Thyroid gland (tissue), 4 donors: ENCODE results near the gene ZNF438. TPM values are rescaled to one million over a fixed set of nuclear protein-coding genes. Genes with fewer than 3 reads are reported as not detected.
A peak's percentile ranks its signal among the peaks of the same experiment; 100 is the strongest.

Experiments
- DNase-seq, 2 donors: peaks; one replicate each; pipeline ENCODE4 v3.0.0-alpha.2; 2019
- H3K27ac ChIP-seq, 3 donors: fragments of 200-600 bp; sonication (generic); 1 replicate in 2 of 3; 2 replicates in 1 of 3; pipeline ENCODE4 v1.5.1; 2016 to 2019; ENCODE audit warnings: mild to moderate bottlenecking in 1 of 3, moderate library complexity in 1 of 3
- H3K27me3 ChIP-seq: fragments of 200-600 bp; sonication (generic); one replicate; pipeline ENCODE4 v1.5.1; 2019
- H3K36me3 ChIP-seq, 2 donors: fragments of 200-600 bp; sonication (generic); one replicate each; pipeline ENCODE4 v1.5.1; 2016 to 2019
- H3K4me1 ChIP-seq, 2 donors: fragments of 200-600 bp; sonication (generic); one replicate each; pipeline ENCODE4 v1.5.1; 2017 to 2019
- H3K4me3 ChIP-seq, 3 donors: fragments of 200-600 bp; sonication (generic); replicated peaks in 1 of 3; 1 replicate in 2 of 3; 2 replicates in 1 of 3; pipeline ENCODE4 v1.5.1; 2016; ENCODE audit warnings: mild to moderate bottlenecking in 1 of 3
- H3K9me3 ChIP-seq: fragments of 200-600 bp; sonication (generic); one replicate; pipeline ENCODE4 v1.5.1; 2017
- CTCF ChIP-seq, 6 experiments: fragments of 200-600 bp in 3 of 6; fragments of 450-650 bp in 3 of 6; sonication (generic) in 3 of 6; IDR thresholded peaks; one replicate each; pipeline ENCODE4 v1.5.1; 2016 to 2019; ENCODE audit warnings: antibody characterized with exemption in 6 of 6, mild to moderate bottlenecking in 2 of 6, inconsistent platforms in 1 of 6, moderate library complexity in 1 of 6
- POLR2A ChIP-seq, 2 donors: fragments of 450-650 bp; IDR thresholded peaks; one replicate each; pipeline ENCODE4 v1.6.1; 2017; ENCODE audit warnings: antibody characterized with exemption in 2 of 2, mild to moderate bottlenecking in 2 of 2, moderate library complexity in 1 of 2
- WGBS, 2 donors: methylation state at CpG; one replicate each; pipeline ENCODE4 v1.1.5; 2017; 5-methylcytosine and 5-hydroxymethylcytosine counted together
- intact Hi-C: fragments of 100-400 bp; cut with DNase I; formaldehyde crosslinking; loops from one replicate; pipeline ENCODE4 v1.15.1; 2023
- total RNA-seq, 4 donors: library from RNA; depleted of rRNA; stranded (reverse); fragments of >200 nt; gene quantifications; one replicate each; pipeline ENCODE4 v1.2.3, GENCODE V29; 2016

Gene ZNF438
- 10 to 100 TPM; 19.2 to 21.8 (median 20.3) TPM for total RNA-seq

- Histone ChIP-seq H3K36me3 (no peaks in the 10 kb centered on the region), H3K4me1 (peaks cover 27 to 44% of the 10 kb centered on the region in 2 donors), H3K4me3 (peak within 1 kb of the TSS; percentile 17 to 80 (median 49)), H3K27ac (peak within 1 kb of the TSS; percentile 99 to 100 (median 100)), H3K9me3 (no peaks in the 10 kb centered on the region), H3K27me3 (no peaks in the 10 kb centered on the region)
- intact Hi-C loops, result loop anchor here (10.0 kb wide), 2 partner anchors 247 to 283 kb away; partner anchors contain the start of gene ZEB1
- WGBS, 2 donors, result 1% methylated on average over 24 to 25 of the region's 66 CpGs
- TF ChIP-seq CTCF (IDR thresholded peaks at IDR 0.05) (peak in 5 of 6 experiments; percentile 29 to 87 (median 69)), POLR2A (IDR thresholded peaks at IDR 0.05) (peak; percentile 4 to 93)
- peak; percentile 93 for DNase-seq
Observed at GRCh38 chr10:31031558-31032257, at the start of gene ZNF438. TSS of gene ZNF438 (minus strand) at chr10:31031865. CDS start at chr10:30877034, 154,831 bp downstream.

- H3K4me3 ChIP-seq, result no peak overlapping the region
- no peak for DNase-seq
- no peaks in the 10 kb centered on the region for H3K9me3 ChIP-seq
- no peaks in the 10 kb centered on the region for H3K36me3 ChIP-seq
- H3K27me3 ChIP-seq, result no peaks in the 10 kb centered on the region
- no peak overlapping the region for H3K27ac ChIP-seq
- H3K4me1 ChIP-seq, result peaks cover 0 to 16% of the 10 kb centered on the region in 2 donors
- WGBS, 2 donors, result 94 to 96% methylated on average over 6 of the region's 6 CpGs
- no peak for TF ChIP-seq POLR2A (IDR thresholded peaks at IDR 0.05)
- TF ChIP-seq CTCF (IDR thresholded peaks at IDR 0.05), result no peak
- intact Hi-C loops, result no loop called here
Observed at GRCh38 chr10:31076610-31076988, 44.9 kb upstream of the ZNF438 start.

GRCh38 chr10:31075881-31076609, 44.4 kb upstream of the ZNF438 start:
- H3K4me3 ChIP-seq, result no peak overlapping the region
- H3K27me3 ChIP-seq, result no peaks in the 10 kb centered on the region
- H3K9me3 ChIP-seq, result no peaks in the 10 kb centered on the region
- H3K36me3 ChIP-seq, result no peaks in the 10 kb centered on the region
- no peak for TF ChIP-seq CTCF (IDR thresholded peaks at IDR 0.05)
- no peak for DNase-seq
- H3K27ac ChIP-seq, result no peak overlapping the region
- WGBS, 2 donors, result 90 to 94% methylated on average over 3 of the region's 3 CpGs
- H3K4me1 ChIP-seq, result peaks cover 0 to 20% of the 10 kb centered on the region in 2 donors
- intact Hi-C loops, result no loop called here

- Histone ChIP-seq H3K36me3 (no peaks in the 10 kb centered on the region), H3K27ac (no peak overlapping the region), H3K4me1 (peaks cover 0 to 20% of the 10 kb centered on the region in 2 donors), H3K4me3 (no peak overlapping the region), H3K9me3 (no peaks in the 10 kb centered on the region), H3K27me3 (no peaks in the 10 kb centered on the region)
- WGBS, 2 donors, result 60 to 70% methylated on average over 4 of the region's 4 CpGs
- no peak for TF ChIP-seq CTCF (IDR thresholded peaks at IDR 0.05)
- TF ChIP-seq POLR2A (IDR thresholded peaks at IDR 0.05), result no peak
- DNase-seq, result no peak
- intact Hi-C loops, result no loop called here
Observed at GRCh38 chr10:31075434-31075833, 43.8 kb upstream of the ZNF438 start.

- no peaks in the 10 kb centered on the region for H3K9me3 ChIP-seq
- H3K4me3 ChIP-seq, result no peak overlapping the region
- H3K27me3 ChIP-seq, result no peaks in the 10 kb centered on the region
- no peak overlapping the region for H3K27ac ChIP-seq
- H3K36me3 ChIP-seq, result no peaks in the 10 kb centered on the region
- intact Hi-C loops, result no loop called here
- peaks cover 0 to 24% of the 10 kb centered on the region in 2 donors for H3K4me1 ChIP-seq
- WGBS, 2 donors, result 75 to 96% methylated on average over 5 of the region's 5 CpGs
- no peak for TF ChIP-seq POLR2A (IDR thresholded peaks at IDR 0.05)
- no peak for TF ChIP-seq CTCF (IDR thresholded peaks at IDR 0.05)
- DNase-seq, result no peak
Observed at GRCh38 chr10:31074722-31075086, 43.0 kb upstream of the ZNF438 start.
